Neural progenitor cell (in vitro differentiated cells): ENCODE data around the gene KIF24. TPM values are rescaled to one million over a fixed set of nuclear protein-coding genes. Genes with fewer than 3 reads are reported as not detected.
"Not testable (repeated sequence)": the region's sequence is repeated elsewhere in the genome, so short reads cannot be mapped to it uniquely, and the experiment has no call there.

Experiments
- DNase-seq: peaks from one replicate; pipeline ENCODE4 v3.0.0-alpha.2; 2016; ENCODE audit warnings: low spot score
- H2AFZ ChIP-seq: fragments of 200-600 bp; sonication (generic); replicated peaks from 2 replicates; pipeline ENCODE4 v1.6.1; 2016; ENCODE audit warnings: antibody characterized with exemption
- H3F3A ChIP-seq: fragments of 200-600 bp; sonication (generic); 2 replicates; pipeline ENCODE4 v1.6.1; 2016; ENCODE audit warnings: antibody characterized with exemption, low read depth
- H3K27ac ChIP-seq: fragments of 200-600 bp; sonication (generic); 2 replicates; pipeline ENCODE4 v1.5.1; 2016; ENCODE audit warnings: mild to moderate bottlenecking
- H3K27me3 ChIP-seq: fragments of 200-600 bp; sonication (generic); 2 replicates; pipeline ENCODE4 v1.6.1; 2016; ENCODE audit warnings: mild to moderate bottlenecking, moderate library complexity
- H3K36me3 ChIP-seq: fragments of 200-600 bp; sonication (generic); 2 replicates; pipeline ENCODE4 v1.5.1; 2016
- H3K4me1 ChIP-seq: fragments of 200-600 bp; sonication (generic); 2 replicates; pipeline ENCODE4 v1.6.1; 2016; ENCODE audit warnings: mixed run types
- H3K4me2 ChIP-seq: fragments of 200-600 bp; sonication (generic); 2 replicates; pipeline ENCODE4 v1.6.1; 2016
- H3K4me3 ChIP-seq: fragments of 200-600 bp; sonication (generic); 2 replicates; pipeline ENCODE4 v1.5.1; 2016
- H3K79me2 ChIP-seq: fragments of 200-600 bp; sonication (generic); 2 replicates; pipeline ENCODE4 v1.6.1; 2016; ENCODE audit warnings: low read depth
- H3K9ac ChIP-seq: fragments of 200-600 bp; sonication (generic); 2 replicates; pipeline ENCODE4 v1.6.1; 2016
- H3K9me3 ChIP-seq: fragments of 200-600 bp; sonication (generic); 2 replicates; pipeline ENCODE4 v1.5.1; 2016; ENCODE audit warnings: low read depth
- H4K20me1 ChIP-seq: fragments of 200-600 bp; sonication (generic); 2 replicates; pipeline ENCODE4 v1.6.1; 2016; ENCODE audit warnings: low read depth
- H3K27ac Mint-ChIP-seq: 3 replicates; pipeline ENCODE4 v1.8.0; 2021; ENCODE audit warnings: mixed read lengths
- H3K27me3 Mint-ChIP-seq: 2 replicates; pipeline ENCODE4 v1.8.0; 2022; ENCODE audit warnings: low read depth, mild to moderate bottlenecking, inconsistent platforms, moderate library complexity, mixed read lengths; ENCODE audit not compliant: insufficient read depth
- H3K36me3 Mint-ChIP-seq: 3 replicates; pipeline ENCODE4 v1.8.0; 2021; ENCODE audit warnings: mixed read lengths
- H3K4me1 Mint-ChIP-seq: 3 replicates; pipeline ENCODE4 v1.8.0; 2021; ENCODE audit warnings: mixed read lengths
- H3K4me3 Mint-ChIP-seq: 3 replicates; pipeline ENCODE4 v1.8.0; 2021; ENCODE audit warnings: mild to moderate bottlenecking, moderate library complexity, mixed read lengths
- H3K9me3 Mint-ChIP-seq: 3 replicates; pipeline ENCODE4 v1.8.0; 2020; ENCODE audit warnings: mixed read lengths
- EZH2 ChIP-seq: fragments of 200-600 bp; sonication (generic); IDR thresholded peaks from 2 replicates; pipeline ENCODE4 v1.6.1; 2017; ENCODE audit warnings: antibody characterized with exemption, mild to moderate bottlenecking, moderate library complexity
- EZH2phosphoT487 ChIP-seq: fragments of 200-600 bp; sonication (generic); IDR thresholded peaks from 2 replicates; pipeline ENCODE4 v1.6.1; 2017; ENCODE audit warnings: antibody characterized with exemption
- total RNA-seq: library from RNA; depleted of rRNA; stranded (reverse); fragments of >200 nt; gene quantifications from 2 replicates; pipeline ENCODE4 v1.2.3, GENCODE V29; 2015; ENCODE audit warnings: low replicate concordance
- TF ChIP-seq, protein P1 (sequence below): fragments of 200-600 bp; sonication (generic); IDR thresholded peaks from 2 replicates; pipeline ENCODE4 v1.5.1; 2017; ENCODE audit warnings: antibody characterized with exemption, mild to moderate bottlenecking

The KIF24 gene
- total RNA-seq, 1 donor from 2014 or later: 9.4 TPM

DNA sequence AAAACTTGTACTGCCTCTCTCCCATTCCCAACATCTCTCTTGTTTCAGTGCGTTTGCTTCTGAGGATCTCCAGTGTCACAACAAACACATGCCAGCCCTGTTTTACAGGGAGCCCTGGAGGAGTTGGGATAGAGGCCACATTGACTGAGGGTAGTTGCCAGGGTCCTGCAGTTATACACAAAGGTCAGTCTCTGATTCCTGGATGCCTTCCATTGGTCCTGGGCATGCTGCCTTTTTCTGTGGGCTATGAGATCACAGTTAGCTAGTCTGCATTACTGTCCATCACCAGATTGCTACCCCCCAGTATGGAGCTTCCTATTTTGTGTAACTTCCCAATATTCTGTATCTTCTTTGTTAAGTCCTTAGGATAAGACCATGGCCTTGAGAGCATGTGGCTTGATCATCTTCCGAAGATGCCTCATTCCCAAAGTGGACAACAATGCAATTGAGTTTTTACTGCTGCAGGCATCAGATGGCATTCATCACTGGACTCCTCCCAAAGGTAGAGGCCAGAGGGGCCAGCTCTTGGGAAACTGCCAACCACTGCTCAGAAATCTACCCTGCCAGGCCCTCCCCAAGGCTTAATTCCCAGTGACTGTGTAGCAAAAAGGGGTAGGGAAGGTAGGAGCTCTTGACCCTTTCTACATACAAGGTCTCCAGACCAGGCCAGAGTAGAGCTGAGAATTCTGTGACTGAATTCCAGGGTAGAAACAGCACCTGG lies 9.8 kb upstream of the KIF24 start:
- H3K27ac ChIP-seq: no peak overlapping the region
- DNase-seq: no peak
- Mint-ChIP-seq H3K4me1 (peaks cover 16% of the 10 kb centered on the region), H3K27ac (no peak overlapping the region), H3K9me3 (no peaks in the 10 kb centered on the region), H3K36me3 (peaks cover 13% of the 10 kb centered on the region), H3K4me3 (no peak overlapping the region), H3K27me3 (no peaks in the 10 kb centered on the region)
- H3K27me3 ChIP-seq: no peaks in the 10 kb centered on the region
- H2AFZ ChIP-seq: no peak overlapping the region
- H3K9ac ChIP-seq: no peak overlapping the region
- no peak for TF ChIP-seq EZH2phosphoT487
- TF ChIP-seq EZH2: no peak
- TF ChIP-seq, protein P1, sequence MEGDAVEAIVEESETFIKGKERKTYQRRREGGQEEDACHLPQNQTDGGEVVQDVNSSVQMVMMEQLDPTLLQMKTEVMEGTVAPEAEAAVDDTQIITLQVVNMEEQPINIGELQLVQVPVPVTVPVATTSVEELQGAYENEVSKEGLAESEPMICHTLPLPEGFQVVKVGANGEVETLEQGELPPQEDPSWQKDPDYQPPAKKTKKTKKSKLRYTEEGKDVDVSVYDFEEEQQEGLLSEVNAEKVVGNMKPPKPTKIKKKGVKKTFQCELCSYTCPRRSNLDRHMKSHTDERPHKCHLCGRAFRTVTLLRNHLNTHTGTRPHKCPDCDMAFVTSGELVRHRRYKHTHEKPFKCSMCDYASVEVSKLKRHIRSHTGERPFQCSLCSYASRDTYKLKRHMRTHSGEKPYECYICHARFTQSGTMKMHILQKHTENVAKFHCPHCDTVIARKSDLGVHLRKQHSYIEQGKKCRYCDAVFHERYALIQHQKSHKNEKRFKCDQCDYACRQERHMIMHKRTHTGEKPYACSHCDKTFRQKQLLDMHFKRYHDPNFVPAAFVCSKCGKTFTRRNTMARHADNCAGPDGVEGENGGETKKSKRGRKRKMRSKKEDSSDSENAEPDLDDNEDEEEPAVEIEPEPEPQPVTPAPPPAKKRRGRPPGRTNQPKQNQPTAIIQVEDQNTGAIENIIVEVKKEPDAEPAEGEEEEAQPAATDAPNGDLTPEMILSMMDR: no peak
- no peaks in the 10 kb centered on the region for H3K9me3 ChIP-seq
- no peak overlapping the region for H3K4me2 ChIP-seq
- peaks cover 9% of the 10 kb centered on the region for H3F3A ChIP-seq
- H4K20me1 ChIP-seq: peaks cover 10% of the 10 kb centered on the region
- no peak overlapping the region for H3K4me3 ChIP-seq
- peaks cover 14% of the 10 kb centered on the region for H3K4me1 ChIP-seq
- H3K36me3 ChIP-seq: no peaks in the 10 kb centered on the region
- H3K79me2 ChIP-seq: peaks cover under 1% of the 10 kb centered on the region

DNA sequence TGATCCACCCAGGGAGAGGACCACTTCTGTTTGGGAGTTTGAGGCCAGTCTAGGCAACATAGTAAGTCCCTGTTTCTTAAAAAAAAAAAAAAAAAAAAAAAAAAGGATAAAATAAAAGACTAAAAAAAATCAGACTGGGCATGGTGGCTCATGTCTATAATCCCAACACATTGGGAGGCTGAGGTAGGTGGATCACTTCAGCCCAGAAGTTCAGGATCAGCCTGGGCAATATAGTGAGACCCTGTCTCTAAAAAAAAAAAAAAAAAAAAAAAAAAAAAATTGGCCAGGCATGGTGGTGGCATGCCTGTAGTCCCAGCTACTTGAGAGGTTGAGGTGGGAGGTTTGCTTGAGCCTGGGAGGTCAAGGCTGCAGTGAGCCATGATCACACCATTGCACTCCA lies 9.0 kb upstream of the KIF24 start:
- not testable (repeated sequence) for DNase-seq, H3K27ac ChIP-seq

DNA sequence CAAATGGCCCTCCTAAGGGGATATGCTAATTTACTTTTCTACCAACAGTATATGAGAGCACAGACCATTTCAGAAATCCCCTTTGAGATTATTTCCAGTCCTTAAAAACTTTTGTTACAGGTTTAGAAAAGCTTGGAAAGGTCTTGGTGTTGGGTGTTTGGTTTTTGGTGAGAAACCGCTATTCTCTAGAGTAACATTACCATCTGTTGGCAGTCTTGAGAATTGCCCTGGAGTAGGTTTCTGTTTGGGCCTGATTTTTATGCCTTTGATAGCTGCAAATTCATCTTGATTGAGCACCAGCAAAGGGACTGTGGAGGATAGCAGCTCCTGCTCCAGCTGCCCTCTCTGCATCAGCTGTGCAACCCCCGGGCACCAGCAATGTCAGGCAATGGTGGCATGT lies 8.3 kb upstream of the KIF24 start:
- Mint-ChIP-seq H3K27me3 (peaks cover 3% of the 10 kb centered on the region), H3K27ac (no peak overlapping the region), H3K36me3 (peaks cover 11% of the 10 kb centered on the region), H3K4me1 (peaks cover 22% of the 10 kb centered on the region), H3K9me3 (no peaks in the 10 kb centered on the region), H3K4me3 (no peak overlapping the region)
- Histone ChIP-seq H3K9ac (no peak overlapping the region), H3K36me3 (no peaks in the 10 kb centered on the region), H3K4me1 (peaks cover 16% of the 10 kb centered on the region), H3K4me2 (no peak overlapping the region), H4K20me1 (peaks cover 21% of the 10 kb centered on the region), H3K79me2 (peaks cover 12% of the 10 kb centered on the region), H3K27ac (no peak overlapping the region), H3K4me3 (no peak overlapping the region), H3K9me3 (no peaks in the 10 kb centered on the region), H3F3A (peaks cover 16% of the 10 kb centered on the region), H2AFZ (no peak overlapping the region), H3K27me3 (no peaks in the 10 kb centered on the region)
- no peak for DNase-seq
- TF ChIP-seq, protein P1: peak; percentile 13
- TF ChIP-seq EZH2: no peak

More for the DNA sequence above, 9.0 kb upstream of the KIF24 start:
- Mint-ChIP-seq H3K36me3 (peaks cover 12% of the 10 kb centered on the region), H3K4me1 (peaks cover 17% of the 10 kb centered on the region)
- H3K27me3 ChIP-seq, H3K4me3 Mint-ChIP-seq, H3K27ac Mint-ChIP-seq, H3K9me3 ChIP-seq, H3K27me3 Mint-ChIP-seq, H3K4me3 ChIP-seq, H3K36me3 ChIP-seq, H3K4me2 ChIP-seq, H3K79me2 ChIP-seq, H3K9ac ChIP-seq, H2AFZ ChIP-seq, H3K9me3 Mint-ChIP-seq: not testable (repeated sequence)
- peaks cover 16% of the 10 kb centered on the region for H4K20me1 ChIP-seq
- H3K4me1 ChIP-seq: peaks cover 16% of the 10 kb centered on the region
- peaks cover 12% of the 10 kb centered on the region for H3F3A ChIP-seq

DNA sequence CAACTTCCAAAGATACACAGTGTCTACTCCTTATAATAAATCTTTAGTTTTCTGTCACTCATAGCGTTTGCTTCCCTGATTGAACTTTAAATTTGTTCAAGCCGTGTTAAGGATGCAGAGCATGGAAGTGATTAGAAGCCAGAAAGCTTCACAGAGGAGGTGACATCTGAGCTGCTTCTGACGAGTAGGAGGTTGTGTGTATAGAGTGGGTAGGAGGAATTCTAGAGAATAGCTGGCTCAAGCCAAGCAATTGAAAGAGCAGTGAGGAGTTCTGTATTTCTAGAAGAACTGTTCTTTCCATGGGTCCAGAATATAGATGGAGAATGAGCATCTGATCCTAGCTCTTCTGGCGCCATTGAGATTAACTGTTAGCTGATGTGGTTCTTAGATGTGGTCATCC lies 6.3 kb upstream of the KIF24 start:
- H3K4me3 ChIP-seq: no peak overlapping the region
- H3K36me3 ChIP-seq: no peaks in the 10 kb centered on the region
- Mint-ChIP-seq H3K4me3 (no peak overlapping the region), H3K27me3 (peaks cover 3% of the 10 kb centered on the region), H3K36me3 (peaks cover 4% of the 10 kb centered on the region), H3K9me3 (no peaks in the 10 kb centered on the region), H3K27ac (peak overlapping the region; percentile 12), H3K4me1 (peaks cover 25% of the 10 kb centered on the region)
- no peaks in the 10 kb centered on the region for H3K9me3 ChIP-seq
- H3K9ac ChIP-seq: no peak overlapping the region
- peaks cover 16% of the 10 kb centered on the region for H3K4me1 ChIP-seq
- no peak overlapping the region for H2AFZ ChIP-seq
- no peak overlapping the region for H3K27ac ChIP-seq
- H3K27me3 ChIP-seq: no peaks in the 10 kb centered on the region
- peaks cover 21% of the 10 kb centered on the region for H3K79me2 ChIP-seq
- no peak for DNase-seq
- no peak overlapping the region for H3K4me2 ChIP-seq
- peaks cover 31% of the 10 kb centered on the region for H3F3A ChIP-seq
- TF ChIP-seq, protein P1: no peak
- TF ChIP-seq EZH2phosphoT487: no peak
- H4K20me1 ChIP-seq: peaks cover 28% of the 10 kb centered on the region
